Panc1 (cell line): Measurements from ENCODE around the gene IYD. TPM values are rescaled to one million over a fixed set of nuclear protein-coding genes. Genes with fewer than 3 reads are reported as not detected.

Source experiments
- ATAC-seq: fragments of 200-7000 bp; cut with Tn5 transposase; 2 replicates; pipeline ENCODE4 v1.9.1; 2020; ENCODE audit warnings: mild to moderate bottlenecking, moderate library complexity
- BruUV-seq: library from RNA; stranded (reverse); fragments of 400-500 nt; replicated peaks from 2 replicates; lab custom pipeline; 2021; lab: Mats Ljungman, UMichigan
- CTCF ChIA-PET: fragments of 300-600 bp; sonication (Branson Sonifier 250); formaldehyde crosslinking; loops from one replicate; lab custom pipeline; 2022; ENCODE audit warnings: antibody characterized with exemption; lab: Charles Lee
- POLR2A ChIA-PET: fragments of 300-600 bp; sonication (Branson Sonifier 250); formaldehyde crosslinking; loops from one replicate; lab custom pipeline; 2022; ENCODE audit warnings: antibody characterized with exemption; lab: Charles Lee
- DNase-seq: peaks from one replicate; pipeline ENCODE4 v3.0.0-alpha.2; 2010; ENCODE audit warnings: low read depth, low spot score
- H3K27ac ChIP-seq: 2 replicates; pipeline ENCODE4 v1.5.1; 2011; ENCODE audit warnings: mild to moderate bottlenecking, low read length, inconsistent platforms
- H3K27me3 ChIP-seq: fragments of 200-500 bp; sonication (Bioruptor generic); 2 replicates; pipeline ENCODE4 v1.6.0; 2014; ENCODE audit warnings: low read length, inconsistent platforms; ENCODE audit not compliant: control insufficient read depth, insufficient read depth
- H3K36me3 ChIP-seq: fragments of 200-500 bp; sonication (Bioruptor generic); 2 replicates; pipeline ENCODE4 v1.5.1; 2014; ENCODE audit warnings: inconsistent platforms, mild to moderate bottlenecking, low read length, moderate library complexity; ENCODE audit not compliant: control insufficient read depth, insufficient read depth
- H3K4me1 ChIP-seq: 2 replicates; pipeline ENCODE4 v1.5.1; 2011; ENCODE audit warnings: inconsistent platforms, mild to moderate bottlenecking, low read length, moderate library complexity; ENCODE audit not compliant: control insufficient read depth, insufficient read depth
- H3K4me3 ChIP-seq, 2 experiments: 2 replicates each; pipeline ENCODE4 v1.5.1; 2011 to 2012; ENCODE audit warnings: low read depth in 2 of 2, low read length in 2 of 2, mild to moderate bottlenecking in 2 of 2, inconsistent platforms in 1 of 2, moderate library complexity in 1 of 2
- H3K9me3 ChIP-seq: fragments of 200-500 bp; sonication (Bioruptor generic); 2 replicates; pipeline ENCODE4 v1.5.1; 2014; ENCODE audit warnings: low read depth, mild to moderate bottlenecking, inconsistent platforms, low read length, moderate library complexity; ENCODE audit not compliant: control insufficient read depth, insufficient read depth
- POLR2AphosphoS5 ChIP-seq: IDR thresholded peaks from 2 replicates; pipeline ENCODE4 v1.6.1; 2012; ENCODE audit warnings: mild to moderate bottlenecking, low read depth, low read length, moderate library complexity
- REST ChIP-seq, 2 experiments: IDR thresholded peaks; 2 replicates each; pipeline ENCODE4 v1.6.1; 2011 to 2012; ENCODE audit warnings: low read depth in 2 of 2, control low read depth in 1 of 2, low read length in 1 of 2, mild to moderate bottlenecking in 1 of 2, moderate library complexity in 1 of 2; ENCODE audit not compliant: insufficient read depth in 1 of 2
- SIN3A ChIP-seq: IDR thresholded peaks from 2 replicates; pipeline ENCODE4 v1.6.1; 2012; ENCODE audit warnings: low read depth, mild to moderate bottlenecking, low read length, moderate library complexity, borderline replicate concordance; ENCODE audit not compliant: insufficient read depth
- TCF7L2 ChIP-seq: IDR thresholded peaks from 2 replicates; pipeline ENCODE4 v1.6.1; 2011; ENCODE audit warnings: mild to moderate bottlenecking, low read depth, low read length, inconsistent platforms
- in situ Hi-C: cut with HindIII; loops from 2 replicates; pipeline ENCODE4 v1.10.0; 2016; ENCODE audit warnings: low sequenced_read_pairs, low pct_unique_long_range_greater_than_20kb
- intact Hi-C: fragments of 100-400 bp; cut with micrococcal nuclease; formaldehyde crosslinking; loops from one replicate; pipeline ENCODE4 v1.10.0; 2022; ENCODE audit not compliant: unreplicated experiment
- total RNA-seq: library from RNA; stranded (reverse); gene quantifications from one replicate; pipeline ENCODE4 v1.2.1, GENCODE V29; 2021; ENCODE audit not compliant: unreplicated experiment
- TF ChIP-seq, protein P1 (sequence below): fragments of 450-650 bp; IDR thresholded peaks from 2 replicates; pipeline ENCODE4 v1.5.1; 2017; ENCODE audit warnings: mild to moderate bottlenecking

Gene IYD
- total RNA-seq, 1 experiment from 2014 or later: 0.03 TPM

DNA sequence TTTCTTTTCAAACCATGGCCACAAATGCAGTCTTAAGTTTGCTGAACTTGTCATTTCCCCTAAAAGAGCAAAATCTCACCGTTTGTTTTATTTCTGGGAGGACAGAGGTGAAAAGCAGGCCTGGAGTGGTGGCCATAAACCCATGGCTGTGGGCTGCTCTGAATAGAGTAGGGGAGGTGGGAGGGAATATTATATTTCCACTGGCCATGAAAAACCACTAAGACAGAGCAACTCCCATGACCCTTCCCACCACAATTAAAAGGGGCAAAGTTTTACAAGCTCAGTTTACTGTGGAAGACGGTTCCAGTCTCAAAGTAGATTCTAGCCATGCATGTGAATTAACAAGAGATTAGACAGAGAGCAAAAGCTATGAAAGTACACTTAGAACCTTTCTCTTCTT is 59.0 kb downstream of the IYD start:
- POLR2A ChIA-PET: no interaction called here
- intact Hi-C loops: no loop called here
- Histone ChIP-seq H3K36me3 (no peaks in the 10 kb centered on the region), H3K27me3 (no peaks in the 10 kb centered on the region), H3K4me1 (no peaks in the 10 kb centered on the region), H3K9me3 (no peaks in the 10 kb centered on the region), H3K4me3 (no peak overlapping the region), H3K27ac (no peak overlapping the region)
- no peak for TF ChIP-seq SIN3A
- no peak for TF ChIP-seq REST (IDR thresholded peaks at IDR 0.05; ENCODE audit: insufficient read depth in 1 of 2, low read depth in 2 of 2, low read length in 1 of 2)
- TF ChIP-seq, protein P1, sequence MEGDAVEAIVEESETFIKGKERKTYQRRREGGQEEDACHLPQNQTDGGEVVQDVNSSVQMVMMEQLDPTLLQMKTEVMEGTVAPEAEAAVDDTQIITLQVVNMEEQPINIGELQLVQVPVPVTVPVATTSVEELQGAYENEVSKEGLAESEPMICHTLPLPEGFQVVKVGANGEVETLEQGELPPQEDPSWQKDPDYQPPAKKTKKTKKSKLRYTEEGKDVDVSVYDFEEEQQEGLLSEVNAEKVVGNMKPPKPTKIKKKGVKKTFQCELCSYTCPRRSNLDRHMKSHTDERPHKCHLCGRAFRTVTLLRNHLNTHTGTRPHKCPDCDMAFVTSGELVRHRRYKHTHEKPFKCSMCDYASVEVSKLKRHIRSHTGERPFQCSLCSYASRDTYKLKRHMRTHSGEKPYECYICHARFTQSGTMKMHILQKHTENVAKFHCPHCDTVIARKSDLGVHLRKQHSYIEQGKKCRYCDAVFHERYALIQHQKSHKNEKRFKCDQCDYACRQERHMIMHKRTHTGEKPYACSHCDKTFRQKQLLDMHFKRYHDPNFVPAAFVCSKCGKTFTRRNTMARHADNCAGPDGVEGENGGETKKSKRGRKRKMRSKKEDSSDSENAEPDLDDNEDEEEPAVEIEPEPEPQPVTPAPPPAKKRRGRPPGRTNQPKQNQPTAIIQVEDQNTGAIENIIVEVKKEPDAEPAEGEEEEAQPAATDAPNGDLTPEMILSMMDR: no peak
- TF ChIP-seq POLR2AphosphoS5: no peak
- no peak for TF ChIP-seq TCF7L2
- in situ Hi-C loops: no loop called here
- BruUV-seq: no TSS peak
- ATAC-seq (no peak), DNase-seq (no peak)
- CTCF ChIA-PET: no interaction called here

GRCh38 chr6:150430815-150431214 is 62.0 kb downstream of the IYD start:
- in situ Hi-C loops: no loop called here
- no peak for DNase-seq
- CTCF ChIA-PET: interaction anchor here (0.5 kb wide), 1 partner anchor 350 kb away, joined by 3 read pairs; no protein-coding TSS in a partner anchor

More at GRCh38 chr6:150430815-150431214, 62.0 kb downstream of the IYD start:
- POLR2A ChIA-PET: no interaction called here
- ATAC-seq: no peak
- H3K9me3 ChIP-seq: no peaks in the 10 kb centered on the region
- no TSS peak for BruUV-seq
- H3K27me3 ChIP-seq: no peaks in the 10 kb centered on the region
- intact Hi-C loops: no loop called here
- H3K4me3 ChIP-seq: no peak overlapping the region
- TF ChIP-seq SIN3A: no peak
- TF ChIP-seq REST (IDR thresholded peaks at IDR 0.05; ENCODE audit: insufficient read depth in 1 of 2, low read depth in 2 of 2, low read length in 1 of 2): no peak
- no peak for TF ChIP-seq TCF7L2
- no peaks in the 10 kb centered on the region for H3K4me1 ChIP-seq
- H3K27ac ChIP-seq: no peak overlapping the region
- H3K36me3 ChIP-seq: no peaks in the 10 kb centered on the region
